A549 (cell line): Measurements from ENCODE around the gene OTOG. TPM values are rescaled to one million over a fixed set of nuclear protein-coding genes. Genes with fewer than 3 reads are reported as not detected.

Experiments used
- ATAC-seq, 2 experiments: fragments of 200-7000 bp in 1 of 2; fragments of >200 bp in 1 of 2; cut with Nextera tagmentation in 1 of 2; cut with Tn5 transposase in 1 of 2; 3 replicates each; pipeline versions ENCODE4 v1.8.0 to v1.9.1; 2018 to 2020; ENCODE audit warnings: mild to moderate bottlenecking in 1 of 2, moderate library complexity in 1 of 2
- CTCF ChIA-PET: fragments of 300-600 bp; sonication (Branson Sonifier 250); formaldehyde crosslinking; extraction: SDS; loops from one replicate; lab custom pipeline; 2021; ENCODE audit warnings: antibody characterized with exemption, inconsistent platforms; lab: Yijun Ruan, JAX
- POLR2A ChIA-PET: fragments of 350-600 bp; formaldehyde crosslinking; extraction: SDS; loops from one replicate; lab custom pipeline; 2021; ENCODE audit warnings: antibody characterized with exemption, inconsistent platforms; lab: Yijun Ruan, JAX
- DNase-seq, 2 experiments: peaks; one replicate each; pipeline versions ENCODE4 v3.0.0 to v3.0.0-alpha.2; 2011 to 2016; ENCODE audit warnings: low read depth in 1 of 2, low spot score in 1 of 2
- FAIRE-seq: peaks from 2 replicates; lab custom pipeline; 2011; peaks lifted over from hg19 to GRCh38; lab: Jason Lieb, UNC
- H3K27ac ChIP-seq, 2 experiments: fragments of >200 bp; sonication (Bioruptor Twin); formaldehyde crosslinking; 3 replicates each; pipeline ENCODE4 v1.5.1; 2016 to 2017
- H3K4me1 ChIP-seq: fragments of >200 bp; sonication (Bioruptor Twin); formaldehyde crosslinking; 3 replicates; pipeline ENCODE4 v1.6.1; 2016
- H3K4me2 ChIP-seq: fragments of >200 bp; sonication (Bioruptor Twin); formaldehyde crosslinking; 3 replicates; pipeline ENCODE4 v1.6.1; 2016
- H3K4me3 ChIP-seq: fragments of >200 bp; sonication (Bioruptor Twin); formaldehyde crosslinking; 3 replicates; pipeline ENCODE4 v1.5.1; 2016
- H3K9me3 ChIP-seq: fragments of >200 bp; sonication (Bioruptor Twin); formaldehyde crosslinking; 3 replicates; pipeline ENCODE4 v1.6.1; 2016
- ATOH8 ChIP-seq: fragments of 250-450 bp; sonication (Bioruptor Pico); IDR thresholded peaks from 2 replicates; pipeline ENCODE4 v1.5.0; 2020; ENCODE audit warnings: low read depth, mild to moderate bottlenecking, moderate library complexity
- BCL3 ChIP-seq: fragments of >200 bp; sonication (Bioruptor Twin); formaldehyde crosslinking; IDR thresholded peaks from 3 replicates; pipeline ENCODE4 v1.6.1; 2016
- BHLHE40 ChIP-seq: IDR thresholded peaks from 2 replicates; pipeline ENCODE4 v1.6.1; 2012; ENCODE audit warnings: low read depth, low read length, inconsistent platforms
- CBX2 ChIP-seq: fragments of 200-600 bp; sonication (generic); IDR thresholded peaks from 2 replicates; pipeline ENCODE4 v1.6.1; 2016; ENCODE audit warnings: low read depth, mild to moderate bottlenecking, borderline replicate concordance
- CEBPB ChIP-seq, 2 experiments: fragments of >200 bp in 1 of 2; sonication (Bioruptor Twin) in 1 of 2; formaldehyde crosslinking in 1 of 2; IDR thresholded peaks; 2 replicates each; pipeline ENCODE4 v1.6.1; 2012 to 2016
- CHD2 ChIP-seq: fragments of 150-350 bp; IDR thresholded peaks from 2 replicates; pipeline ENCODE4 v1.6.1; 2014; ENCODE audit warnings: low read length; ENCODE audit not compliant: partially characterized antibody
- CTCF ChIP-seq: fragments of >200 bp; sonication (Bioruptor Twin); formaldehyde crosslinking; IDR thresholded peaks from 3 replicates; pipeline ENCODE4 v1.5.1; 2016
- E2F6 ChIP-seq: IDR thresholded peaks from 2 replicates; pipeline ENCODE4 v1.6.1; 2012; ENCODE audit warnings: low read depth, borderline replicate concordance
- EHF ChIP-seq: fragments of 250-450 bp; sonication (Bioruptor Pico); IDR thresholded peaks from 2 replicates; pipeline ENCODE4 v1.5.0; 2020; ENCODE audit warnings: mild to moderate bottlenecking
- FOSB ChIP-seq: fragments of 250-450 bp; sonication (Bioruptor Pico); IDR thresholded peaks from 2 replicates; pipeline ENCODE4 v1.5.0; 2020; ENCODE audit warnings: mild to moderate bottlenecking, moderate library complexity
- HEYL ChIP-seq: fragments of 250-450 bp; sonication (Bioruptor Pico); IDR thresholded peaks from 2 replicates; pipeline ENCODE4 v1.8.0; 2021; ENCODE audit warnings: mild to moderate bottlenecking, moderate library complexity
- HMGXB4 ChIP-seq: fragments of 250-450 bp; sonication (Bioruptor Pico); IDR thresholded peaks from 2 replicates; pipeline ENCODE4 v1.5.0; 2021; ENCODE audit warnings: mild to moderate bottlenecking, moderate library complexity, borderline replicate concordance
- HOXB13 ChIP-seq: fragments of 250-450 bp; sonication (Bioruptor Pico); IDR thresholded peaks from 2 replicates; pipeline ENCODE4 v1.5.0; 2020; ENCODE audit warnings: low read depth, mild to moderate bottlenecking, moderate library complexity
- JUN ChIP-seq, 2 experiments: fragments of >200 bp; sonication (Bioruptor Twin); formaldehyde crosslinking; IDR thresholded peaks; 2 replicates in 1 of 2; 3 replicates in 1 of 2; pipeline ENCODE4 v1.6.1; 2016 to 2017
- MAX ChIP-seq: IDR thresholded peaks from 2 replicates; pipeline ENCODE4 v1.6.1; 2012
- MAZ ChIP-seq: fragments of 150-350 bp; IDR thresholded peaks from 2 replicates; pipeline ENCODE4 v1.6.1; 2014; ENCODE audit warnings: antibody characterized with exemption, low read depth, low read length, borderline replicate concordance
- MYC ChIP-seq: IDR thresholded peaks from 2 replicates; pipeline ENCODE4 v1.6.1; 2012; ENCODE audit warnings: mild to moderate bottlenecking, inconsistent platforms, low read length, improper control_type of control experiment, borderline replicate concordance
- NPAS2 ChIP-seq: fragments of 250-450 bp; sonication (Bioruptor Pico); IDR thresholded peaks from 2 replicates; pipeline ENCODE4 v1.8.0; 2022; ENCODE audit warnings: mild to moderate bottlenecking, moderate library complexity, borderline replicate concordance
- PBX3 ChIP-seq: IDR thresholded peaks from 2 replicates; pipeline ENCODE4 v1.6.1; 2012
- PHF8 ChIP-seq: fragments of 200-600 bp; sonication (generic); IDR thresholded peaks from 2 replicates; pipeline ENCODE4 v1.6.1; 2016; ENCODE audit warnings: low read depth, mild to moderate bottlenecking, antibody characterized with exemption, moderate library complexity, borderline replicate concordance
- RARB ChIP-seq: fragments of 250-450 bp; sonication (Bioruptor Pico); IDR thresholded peaks from 2 replicates; pipeline ENCODE4 v1.8.0; 2021; ENCODE audit warnings: mild to moderate bottlenecking, moderate library complexity
- RNF2 ChIP-seq: fragments of 200-600 bp; sonication (generic); IDR thresholded peaks from 2 replicates; pipeline ENCODE4 v1.6.1; 2016; ENCODE audit warnings: low read depth, mild to moderate bottlenecking, antibody characterized with exemption, moderate library complexity, borderline replicate concordance
- SREBF2 ChIP-seq: fragments of 450-650 bp; IDR thresholded peaks from 2 replicates; pipeline ENCODE4 v1.6.1; 2014; ENCODE audit warnings: mild to moderate bottlenecking, moderate library complexity
- TFCP2L1 ChIP-seq: fragments of 250-450 bp; sonication (Bioruptor Pico); IDR thresholded peaks from 2 replicates; pipeline ENCODE4 v1.5.0; 2021; ENCODE audit warnings: mild to moderate bottlenecking
- ZC3H11A ChIP-seq: fragments of 450-650 bp; IDR thresholded peaks from 2 replicates; pipeline ENCODE4 v1.6.1; 2014; ENCODE audit warnings: antibody characterized with exemption, mild to moderate bottlenecking
- ZFP36 ChIP-seq: fragments of 450-650 bp; IDR thresholded peaks from 2 replicates; pipeline ENCODE4 v1.6.1; 2014; ENCODE audit warnings: borderline replicate concordance; ENCODE audit not compliant: partially characterized antibody
- ZSCAN20 ChIP-seq: fragments of 250-450 bp; sonication (Bioruptor Pico); IDR thresholded peaks from 2 replicates; pipeline ENCODE4 v1.8.0; 2022; ENCODE audit warnings: mild to moderate bottlenecking, moderate library complexity
- WGBS: methylation state at CpG from one replicate; pipeline ENCODE4 v1.1.6; 2017; ENCODE audit errors: missing lambda C conversion rate; 5-methylcytosine and 5-hydroxymethylcytosine counted together
- polyA plus RNA-seq, 4 experiments: library from polyadenylated mRNA; depleted of rRNA in 3 of 4; stranded (reverse); fragments of >200 nt; fragmentation: RNase III in 1 of 4; extraction: RNeasy Plus Mini Kit Qiagen cat#74134 plus additional on column Dnase treatment in 1 of 4; gene quantifications; 2 replicates in 3 of 4; 3 replicates in 1 of 4; pipeline ENCODE4 v1.2.3, GENCODE V29; 2011 to 2017

The OTOG gene
- polyA plus RNA-seq, 2 of the 4 experiments (the other 2 are of a cell fraction), result not detected

- Histone ChIP-seq H3K4me1 (no peaks in the 10 kb centered on the region), H3K27ac (no peak overlapping the region), H3K9me3 (no peaks in the 10 kb centered on the region), H3K4me3 (no peak overlapping the region), H3K4me2 (no peak overlapping the region)
- POLR2A ChIA-PET, result no interaction called here
- no peak for DNase-seq
- ATAC-seq, result no peak
- FAIRE-seq, result no peak
- TF ChIP-seq BCL3 (no peak), EHF (no peak), NPAS2 (CRISPR knock-in tag) (no peak), E2F6 (no peak), ZSCAN20 (no peak), CHD2 (no peak), JUN (IDR thresholded peaks at IDR 0.05) (no peak), HEYL (CRISPR knock-in tag) (no peak), MAX (no peak), MAZ (no peak), ATOH8 (CRISPR knock-in tag) (no peak), CEBPB (IDR thresholded peaks at IDR 0.05) (no peak), RARB (CRISPR knock-in tag) (no peak), CBX2 (no peak), TFCP2L1 (CRISPR knock-in tag) (no peak), SREBF2 (no peak), HOXB13 (CRISPR knock-in tag) (no peak), PHF8 (no peak)
- 64% methylated on average over 9 of the region's 10 CpGs for WGBS
- CTCF ChIA-PET, result interaction anchor here (0.6 to 2.0 kb wide), 3 partner anchors 12 to 732 kb away, joined by 3 to 5 read pairs (median 4); no protein-coding TSS in a partner anchor
These were observed 5.6 kb downstream of the OTOG start for GRCh38 chr11:17552392-17553248.

- no peak for DNase-seq
- ChIA-PET CTCF (interaction anchor here (0.6 to 2.0 kb wide), 3 partner anchors 12 to 733 kb away, joined by 3 to 5 read pairs (median 4); no protein-coding TSS in a partner anchor), POLR2A (no interaction called here)
- WGBS, result 52% methylated on average over 3 of the region's 7 CpGs
- Histone ChIP-seq H3K4me1 (no peaks in the 10 kb centered on the region), H3K9me3 (no peaks in the 10 kb centered on the region), H3K4me2 (no peak overlapping the region), H3K27ac (no peak overlapping the region), H3K4me3 (no peak overlapping the region)
- FAIRE-seq, result no peak
- no peak for ATAC-seq
- TF ChIP-seq JUN (IDR thresholded peaks at IDR 0.05) (no peak), CTCF (no peak), ZC3H11A (no peak), SREBF2 (no peak), RNF2 (no peak), BHLHE40 (no peak), FOSB (no peak), HMGXB4 (CRISPR knock-in tag) (no peak), E2F6 (no peak), MYC (no peak), NPAS2 (CRISPR knock-in tag) (no peak), HOXB13 (CRISPR knock-in tag) (no peak), PBX3 (no peak), ZFP36 (no peak)
These were observed 6.1 kb downstream of the OTOG start for GRCh38 chr11:17553249-17553546.
